GM19468 (cell line): Measurements from ENCODE around the gene PLEKHG2.

ENCODE experiments used
- ATAC-seq: cut with Tn5 transposase; IDR thresholded peaks from one replicate; pipeline ENCODE4 v1.9.1; 2021; ENCODE audit warnings: mild to moderate bottlenecking, moderate library complexity, moderate number of reproducible peaks; ENCODE audit not compliant: unreplicated experiment; ENCODE audit errors: extremely low read depth

Gene PLEKHG2

DNA sequence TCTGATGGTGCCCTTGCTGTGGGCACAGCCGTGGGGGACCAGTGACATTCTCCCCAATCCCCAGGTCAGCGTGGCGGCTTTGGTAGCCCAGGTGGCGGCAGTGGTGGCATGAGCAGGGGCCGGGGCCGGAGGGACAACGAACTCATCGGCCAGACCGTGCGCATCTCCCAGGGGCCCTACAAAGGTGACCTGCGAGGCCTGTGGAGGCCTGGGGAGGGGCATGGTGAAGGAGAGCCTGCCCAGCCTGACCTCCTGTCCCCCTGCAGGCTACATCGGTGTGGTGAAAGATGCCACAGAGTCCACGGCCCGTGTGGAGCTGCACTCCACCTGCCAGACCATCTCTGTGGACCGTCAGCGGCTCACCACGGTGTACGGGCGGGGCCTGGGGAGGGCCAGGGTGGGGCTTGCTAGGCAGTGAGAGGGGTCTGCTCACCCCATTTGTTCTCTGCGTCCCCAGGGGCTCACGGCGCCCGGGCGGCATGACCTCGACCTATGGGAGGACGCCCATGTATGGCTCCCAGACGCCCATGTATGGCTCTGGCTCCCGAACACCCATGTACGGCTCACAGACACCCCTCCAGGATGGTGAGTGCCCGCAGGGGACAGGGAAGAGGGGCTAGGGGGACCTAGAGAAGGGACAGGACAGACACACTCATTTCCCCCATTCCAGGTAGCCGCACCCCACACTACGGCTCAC, 60.4 kb downstream of the PLEKHG2 start:
- ATAC-seq: no peak

DNA sequence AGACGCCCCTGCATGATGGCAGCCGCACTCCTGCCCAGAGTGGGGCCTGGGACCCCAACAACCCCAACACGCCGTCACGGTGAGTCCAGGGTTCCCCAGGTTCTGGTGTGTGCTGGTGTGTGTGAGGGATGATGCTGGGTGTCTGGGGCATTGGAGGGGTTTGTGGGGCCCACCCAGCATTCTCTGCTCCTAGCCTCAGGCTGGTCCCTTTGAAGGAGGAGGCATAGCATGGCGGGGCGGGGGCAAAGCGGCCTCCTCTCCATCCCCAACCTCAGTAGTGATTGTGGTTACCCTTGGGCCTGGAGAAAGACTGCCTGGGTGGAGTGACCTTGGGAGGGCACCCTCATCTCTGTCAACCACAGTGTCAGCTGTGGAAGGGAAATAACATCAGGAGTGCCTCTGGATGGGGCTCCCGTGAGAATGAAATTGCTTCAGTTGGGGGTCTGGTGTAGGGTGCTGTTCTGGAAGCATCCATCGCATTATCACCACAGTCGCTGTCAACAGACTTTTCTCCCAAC, 61.0 kb downstream of the PLEKHG2 start:
- no peak for ATAC-seq

DNA sequence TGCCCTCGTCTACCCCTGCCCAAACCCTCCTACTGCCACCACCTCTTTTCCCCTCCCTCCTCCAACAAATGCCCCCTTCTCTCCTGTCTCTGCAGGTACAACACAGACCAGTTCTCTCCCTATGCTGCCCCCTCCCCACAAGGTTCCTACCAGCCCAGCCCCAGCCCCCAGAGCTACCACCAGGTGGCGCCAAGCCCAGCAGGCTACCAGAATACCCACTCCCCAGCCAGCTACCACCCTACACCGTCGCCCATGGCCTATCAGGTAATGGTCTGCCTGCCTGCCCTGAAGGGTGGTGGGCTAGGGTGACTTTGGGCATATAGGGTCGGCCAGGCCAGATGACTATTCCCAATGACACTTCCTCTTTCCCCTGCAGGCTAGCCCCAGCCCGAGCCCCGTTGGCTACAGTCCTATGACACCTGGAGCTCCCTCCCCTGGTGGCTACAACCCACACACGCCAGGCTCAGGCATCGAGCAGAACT, 61.7 kb downstream of the PLEKHG2 start:
- ATAC-seq: no peak

DNA sequence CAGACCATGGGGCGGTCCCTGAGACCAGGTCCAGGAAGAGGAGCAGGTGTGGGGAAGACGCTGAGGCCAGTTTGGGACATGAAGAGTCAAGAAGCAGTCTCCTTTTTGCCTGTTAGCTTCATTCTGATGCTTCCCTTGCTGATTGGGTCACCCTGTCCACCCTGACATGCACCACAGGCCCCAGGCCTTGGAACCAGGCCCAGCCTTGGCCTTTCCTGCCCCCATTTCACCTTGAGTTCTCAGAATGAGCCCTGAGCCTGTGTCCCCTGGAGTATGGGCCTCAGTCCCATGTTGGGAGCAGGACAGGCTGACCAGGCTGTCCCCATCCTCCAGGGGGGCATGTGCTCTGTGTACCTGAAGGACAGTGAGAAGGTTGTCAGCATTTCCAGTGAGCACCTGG, 63.3 kb downstream of the PLEKHG2 start:
- ATAC-seq: no peak
